Muscle layer of colon (tissue), 2 donors: ENCODE measurements around the gene INPP5A.

ENCODE experiments used
- H3K27ac ChIP-seq: one replicate; pipeline ENCODE4 v1.7.0; 2013; ENCODE audit warnings: low read depth, mild to moderate bottlenecking, low read length, moderate library complexity
- H3K27me3 ChIP-seq, 2 donors: one replicate each; pipeline ENCODE4 v1.7.0; 2013; ENCODE audit warnings: low read length in 2 of 2, mild to moderate bottlenecking in 2 of 2; ENCODE audit not compliant: insufficient read depth in 2 of 2, control insufficient read depth in 1 of 2
- H3K36me3 ChIP-seq: one replicate; pipeline ENCODE4 v1.7.0; 2013; ENCODE audit warnings: mild to moderate bottlenecking, low read length; ENCODE audit not compliant: insufficient read depth
- H3K4me1 ChIP-seq: one replicate; pipeline ENCODE4 v1.7.0; 2013; ENCODE audit warnings: mild to moderate bottlenecking, low read length; ENCODE audit not compliant: insufficient read depth
- H3K4me3 ChIP-seq, 2 donors: one replicate each; pipeline ENCODE4 v1.7.0; 2013; ENCODE audit warnings: low read length in 2 of 2, low read depth in 1 of 2, mild to moderate bottlenecking in 1 of 2, moderate library complexity in 1 of 2
- H3K9ac ChIP-seq: one replicate; pipeline ENCODE4 v1.7.0; 2013; ENCODE audit warnings: low read length
- H3K9me3 ChIP-seq: one replicate; pipeline ENCODE4 v1.7.0; 2013; ENCODE audit warnings: mild to moderate bottlenecking, low read length
- donor health status: abdominal sarcoma.
- donor health status: Adenocarcinoma of cecum.

INPP5A gene

DNA sequence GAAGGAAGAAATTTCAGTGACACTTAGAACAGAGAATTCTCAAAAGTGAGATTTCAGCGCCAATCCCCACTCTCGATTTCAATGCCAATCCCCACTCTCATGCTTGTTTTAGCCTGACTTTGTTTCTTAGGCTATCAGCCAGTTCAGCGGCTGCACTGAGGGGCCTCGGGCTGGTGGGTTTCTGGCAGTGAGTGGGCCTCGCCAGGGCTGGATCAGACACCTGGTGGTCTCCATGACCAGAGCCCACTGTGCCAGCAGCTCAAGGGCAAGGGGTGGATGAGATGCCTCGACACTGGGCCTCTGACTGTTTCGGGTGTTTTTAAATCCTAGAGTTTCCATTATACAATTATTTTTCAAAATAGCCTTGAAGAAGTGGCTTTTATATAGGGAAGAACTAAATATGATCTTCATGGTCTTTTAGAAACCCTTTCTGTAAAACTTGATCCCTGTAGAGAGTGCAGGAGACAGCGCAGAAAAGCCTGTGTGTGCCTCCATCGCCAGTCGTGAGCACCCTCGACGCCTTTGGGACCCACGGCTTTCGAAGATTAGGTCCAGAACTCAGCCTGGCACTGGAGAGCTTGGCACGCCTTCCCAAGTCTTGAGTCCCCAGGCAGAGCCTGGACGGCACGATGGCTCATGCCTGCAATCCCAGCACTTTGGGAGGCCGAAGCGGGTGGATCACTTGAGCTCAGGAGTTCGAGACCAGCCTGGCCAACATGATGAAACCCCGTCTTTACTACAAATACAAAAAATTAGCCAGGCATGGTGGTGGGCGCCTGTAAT, 76.2 kb downstream of the INPP5A start:
- Histone ChIP-seq H3K27ac (no peak overlapping the region), H3K9ac (no peak overlapping the region), H3K36me3 (no peaks in the 10 kb centered on the region), H3K9me3 (no peaks in the 10 kb centered on the region), H3K4me1 (peaks cover 15% of the 10 kb centered on the region), H3K4me3 (no peak overlapping the region), H3K27me3 (no peaks in the 10 kb centered on the region)

DNA sequence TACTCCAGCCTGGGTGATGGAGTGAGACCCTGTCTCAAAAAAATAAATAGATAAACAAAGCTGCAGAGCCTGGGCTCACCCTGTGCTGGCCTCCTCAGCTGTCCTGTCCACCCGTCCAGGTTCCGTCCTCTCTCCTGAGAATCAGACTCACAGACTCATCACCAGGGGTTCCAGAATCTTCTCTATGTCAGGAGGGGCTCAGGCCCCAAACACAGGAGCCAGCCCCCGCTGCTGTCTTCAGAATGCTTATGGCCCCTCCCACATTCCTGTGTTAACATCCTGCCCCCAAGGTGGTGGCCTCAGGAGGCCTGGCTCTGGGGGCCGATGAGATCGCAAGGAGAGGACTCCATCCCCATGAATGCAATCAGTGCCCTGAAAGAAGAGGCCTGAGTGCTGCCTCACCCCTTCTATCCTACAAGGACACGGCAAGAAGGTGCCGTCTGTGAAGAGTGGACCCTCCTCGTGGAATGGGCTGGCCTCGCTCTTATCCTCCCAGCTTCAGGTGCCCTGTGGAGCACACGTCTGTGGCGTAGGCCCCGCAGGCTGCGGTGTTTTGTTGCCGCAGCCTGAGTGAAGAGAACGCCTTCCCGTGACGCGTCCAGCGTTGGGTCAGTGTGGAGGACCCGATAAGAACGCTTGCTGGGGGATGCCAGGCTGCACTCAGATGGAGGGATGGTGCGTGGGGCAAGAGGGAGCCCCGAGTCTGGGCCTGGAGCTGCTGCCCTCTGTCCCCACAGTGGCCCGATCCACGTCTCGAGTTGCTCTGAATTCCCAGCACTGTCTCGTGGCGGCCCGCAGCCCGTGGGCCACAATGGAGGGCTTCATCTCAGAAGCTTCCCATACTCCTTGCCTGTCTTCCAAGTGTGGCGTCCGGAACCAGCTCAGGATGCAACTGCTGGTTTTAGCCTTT, 77.1 kb downstream of the INPP5A start:
- Histone ChIP-seq H3K9me3 (no peaks in the 10 kb centered on the region), H3K27ac (no peak overlapping the region), H3K27me3 (no peaks in the 10 kb centered on the region), H3K36me3 (no peaks in the 10 kb centered on the region), H3K4me3 (no peak overlapping the region), H3K9ac (no peak overlapping the region), H3K4me1 (peaks cover 15% of the 10 kb centered on the region)

DNA sequence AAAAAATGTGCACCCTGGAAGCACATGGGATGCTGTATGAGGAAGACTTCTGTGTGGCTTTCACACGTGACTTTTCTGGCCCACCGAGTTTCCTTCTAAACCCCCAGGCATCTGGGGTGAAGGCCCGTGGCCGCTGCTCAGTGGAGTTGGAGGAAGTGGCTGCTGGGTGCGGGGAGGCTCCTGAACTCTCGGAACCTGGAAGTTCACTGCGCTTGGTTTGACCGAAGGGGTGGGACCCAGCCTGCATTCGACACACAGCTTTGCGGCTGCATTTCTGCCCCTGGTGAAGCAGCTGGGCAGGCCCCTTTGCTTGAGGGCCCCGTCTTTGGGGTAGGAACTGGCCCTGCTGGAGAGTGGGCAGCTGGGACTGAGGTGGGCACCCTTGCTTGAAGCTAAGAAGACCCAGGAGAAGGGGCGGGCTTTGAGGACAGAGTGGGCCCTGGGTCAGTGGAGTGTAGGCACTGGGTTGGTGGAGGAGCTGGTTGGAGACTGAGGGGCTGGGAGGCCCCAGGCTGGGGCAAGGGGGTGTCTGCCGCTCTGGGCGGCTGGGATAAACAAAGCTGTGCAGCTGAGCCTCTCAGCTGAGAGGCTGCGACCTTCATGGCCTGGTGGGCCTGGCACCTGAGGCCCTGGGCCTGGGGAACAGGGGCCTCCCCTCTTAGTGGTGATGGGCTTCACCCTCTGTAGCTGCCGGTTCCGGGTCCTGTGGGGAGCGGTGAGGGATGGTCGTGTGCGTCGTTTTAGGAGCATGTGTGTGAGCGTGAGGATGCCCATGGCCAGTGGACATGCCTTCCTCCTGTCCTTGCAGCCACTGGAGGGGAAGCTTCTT, 78.0 kb downstream of the INPP5A start:
- no peaks in the 10 kb centered on the region for H3K36me3 ChIP-seq
- H3K9ac ChIP-seq: no peak overlapping the region
- H3K27me3 ChIP-seq: no peaks in the 10 kb centered on the region
- H3K9me3 ChIP-seq: no peaks in the 10 kb centered on the region
- peaks cover 15% of the 10 kb centered on the region for H3K4me1 ChIP-seq
- no peak overlapping the region for H3K4me3 ChIP-seq
- no peak overlapping the region for H3K27ac ChIP-seq

DNA sequence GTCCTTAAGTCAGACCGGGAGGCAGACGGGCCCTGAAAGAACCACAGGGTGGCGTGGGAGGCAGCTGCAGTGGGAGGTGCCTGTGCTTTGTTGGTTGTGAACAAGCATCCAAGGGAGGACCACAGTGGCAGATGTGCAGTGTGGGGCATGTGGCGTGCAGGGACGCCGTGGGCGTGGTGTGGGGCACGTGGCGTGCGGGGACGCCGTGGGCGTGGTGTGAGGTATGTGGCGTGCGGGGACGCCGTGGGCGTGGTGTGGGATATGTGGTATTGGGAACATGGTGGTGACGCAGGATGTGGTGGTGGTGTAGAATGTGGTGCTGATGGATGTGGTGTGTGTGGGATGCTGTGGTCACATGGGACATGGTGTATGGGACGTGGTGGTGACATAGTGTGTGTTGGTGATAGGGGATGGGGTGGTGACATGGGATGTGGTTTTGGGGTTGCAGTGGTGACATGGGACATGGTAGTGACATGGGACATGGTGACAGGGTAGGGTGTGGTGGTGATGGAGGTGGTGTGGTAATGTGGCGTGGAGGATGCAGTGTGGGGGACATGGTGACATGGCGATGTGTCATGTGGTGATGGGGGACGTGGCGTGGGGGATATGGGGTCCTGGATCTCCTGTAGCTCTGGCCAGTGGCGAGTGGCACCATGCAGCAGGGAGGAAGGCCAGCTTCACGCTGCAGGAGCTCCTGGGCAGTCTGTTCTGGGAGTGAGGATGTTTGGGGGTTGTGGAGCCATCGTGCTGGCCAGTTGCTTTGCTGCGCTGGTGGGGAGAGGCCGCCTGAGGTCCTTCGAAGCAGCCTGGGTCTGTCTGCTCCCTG, 78.8 kb downstream of the INPP5A start:
- Histone ChIP-seq H3K9ac (no peak overlapping the region), H3K27ac (no peak overlapping the region), H3K9me3 (no peaks in the 10 kb centered on the region), H3K4me1 (peaks cover 15% of the 10 kb centered on the region), H3K27me3 (no peaks in the 10 kb centered on the region), H3K4me3 (no peak overlapping the region), H3K36me3 (no peaks in the 10 kb centered on the region)

DNA sequence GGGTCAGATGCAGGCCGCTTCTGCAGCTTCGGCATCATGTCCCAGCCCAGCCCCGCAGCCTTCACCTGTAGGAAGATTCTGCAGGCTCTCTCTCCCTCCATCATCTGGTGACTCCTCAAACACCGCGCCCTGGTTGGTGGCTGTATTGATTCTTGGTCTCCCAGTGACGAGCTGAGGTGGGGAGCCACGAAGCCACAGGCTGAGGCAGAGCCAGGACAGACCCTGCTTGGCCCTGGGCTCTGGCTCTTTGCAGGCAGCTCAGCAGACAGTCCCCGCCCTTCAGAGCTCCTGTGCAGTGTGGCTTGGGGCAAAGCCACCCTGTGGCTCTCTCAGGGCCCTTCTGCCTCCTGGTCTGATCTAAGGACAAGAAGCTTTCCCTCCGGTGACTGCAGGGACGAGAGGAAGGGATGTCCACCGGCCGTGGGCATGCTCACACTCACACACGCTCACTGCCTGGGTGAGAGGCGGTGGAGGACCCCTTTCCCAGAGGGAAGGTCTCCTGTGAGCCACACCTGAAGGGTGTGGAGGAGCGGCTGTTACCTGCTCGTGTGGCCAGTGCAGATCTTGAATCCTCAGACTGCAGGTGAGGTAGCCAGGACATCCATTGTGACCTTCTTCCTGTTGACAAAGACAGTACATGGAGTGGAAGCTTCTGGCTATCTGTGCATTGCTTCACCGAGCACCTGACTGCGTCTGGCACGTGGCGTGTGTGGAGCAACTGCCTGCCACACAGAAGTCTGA, 79.6 kb downstream of the INPP5A start:
- no peaks in the 10 kb centered on the region for H3K9me3 ChIP-seq
- H3K36me3 ChIP-seq: no peaks in the 10 kb centered on the region
- peaks cover 9% of the 10 kb centered on the region for H3K4me1 ChIP-seq
- H3K4me3 ChIP-seq: no peak overlapping the region
- no peak overlapping the region for H3K9ac ChIP-seq
- H3K27me3 ChIP-seq: no peaks in the 10 kb centered on the region
- no peak overlapping the region for H3K27ac ChIP-seq

DNA sequence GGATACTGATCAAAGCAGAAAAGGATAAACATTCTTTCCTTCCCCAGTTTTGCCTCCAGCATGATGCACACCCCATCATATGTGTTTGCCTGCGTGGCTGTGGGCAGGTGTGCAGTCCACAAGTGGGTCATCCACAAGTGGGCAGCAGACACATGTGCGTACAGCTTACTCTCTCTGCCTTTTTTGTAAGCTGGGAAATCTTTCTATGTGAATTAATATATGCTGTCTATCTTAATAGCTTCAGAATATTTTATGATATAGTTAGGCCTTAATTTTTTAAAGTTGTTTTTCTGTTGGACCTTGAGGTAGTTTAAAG, 80.1 kb downstream of the INPP5A start:
- H3K4me1 ChIP-seq: peaks cover 3% of the 10 kb centered on the region
- no peak overlapping the region for H3K9ac ChIP-seq
- no peak overlapping the region for H3K27ac ChIP-seq
- no peak overlapping the region for H3K4me3 ChIP-seq
- no peaks in the 10 kb centered on the region for H3K9me3 ChIP-seq
- no peaks in the 10 kb centered on the region for H3K27me3 ChIP-seq
- no peaks in the 10 kb centered on the region for H3K36me3 ChIP-seq

DNA sequence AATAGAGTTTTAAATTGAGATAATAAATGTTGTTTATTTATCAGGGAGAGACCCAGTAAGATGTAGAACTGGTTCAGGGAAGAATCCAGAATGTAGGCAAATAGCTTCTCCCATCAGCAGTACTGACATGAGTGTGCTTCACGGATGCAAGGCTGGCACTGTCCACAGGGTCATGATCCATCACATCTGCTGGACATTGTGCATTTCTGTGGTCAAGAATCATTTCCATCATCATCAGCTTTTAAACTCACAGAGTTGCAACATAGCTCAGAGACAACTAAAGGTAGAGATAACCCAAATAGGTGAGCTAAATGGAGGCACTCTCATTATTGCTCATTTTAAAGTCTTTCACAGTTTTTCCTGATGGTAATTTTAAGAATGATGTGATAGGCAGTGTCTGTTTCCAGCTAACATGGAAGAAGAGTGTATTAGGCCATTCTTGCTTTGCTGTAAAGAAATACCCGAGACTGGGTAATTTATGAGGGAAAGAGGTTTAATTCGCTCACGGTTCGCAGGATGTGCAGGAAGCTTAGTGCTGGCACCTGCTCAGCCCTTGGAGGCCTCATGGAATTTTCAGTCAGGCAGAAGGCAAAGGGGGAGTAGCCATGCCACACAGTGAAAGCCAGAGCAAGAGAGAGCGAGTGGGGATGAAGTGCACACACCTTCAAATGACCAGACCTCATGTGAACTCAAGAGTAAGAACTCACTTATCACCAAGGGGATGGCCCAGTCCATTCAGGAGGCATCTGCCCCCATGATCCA, 80.8 kb downstream of the INPP5A start:
- H3K9me3 ChIP-seq: no peaks in the 10 kb centered on the region
- H3K9ac ChIP-seq: no peak overlapping the region
- H3K36me3 ChIP-seq: no peaks in the 10 kb centered on the region
- H3K4me1 ChIP-seq: no peaks in the 10 kb centered on the region
- no peak overlapping the region for H3K27ac ChIP-seq
- no peak overlapping the region for H3K4me3 ChIP-seq
- no peaks in the 10 kb centered on the region for H3K27me3 ChIP-seq

DNA sequence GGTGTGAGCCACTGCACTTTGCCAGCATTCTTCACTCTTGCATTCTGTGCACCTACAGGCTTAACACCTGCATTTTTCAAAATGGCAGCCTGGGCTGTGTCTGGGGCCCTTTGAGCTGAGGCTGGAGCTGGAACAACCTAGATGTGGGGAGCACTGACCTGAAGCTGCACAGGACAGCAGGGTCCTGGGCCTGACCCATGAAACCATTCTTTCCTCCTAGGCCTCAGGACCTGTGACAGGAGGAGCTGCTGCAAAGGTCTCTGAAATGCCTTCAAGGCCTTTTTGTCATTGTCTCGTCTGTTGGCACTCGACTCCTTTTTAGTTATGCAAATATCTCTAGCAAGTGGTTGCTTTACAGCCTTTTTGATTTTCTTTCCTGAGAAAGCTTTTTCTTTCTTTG, 82.3 kb downstream of the INPP5A start:
- Histone ChIP-seq H3K36me3 (no peaks in the 10 kb centered on the region), H3K4me3 (no peak overlapping the region), H3K27me3 (no peaks in the 10 kb centered on the region), H3K27ac (no peak overlapping the region), H3K4me1 (no peaks in the 10 kb centered on the region), H3K9ac (no peak overlapping the region), H3K9me3 (no peaks in the 10 kb centered on the region)

DNA sequence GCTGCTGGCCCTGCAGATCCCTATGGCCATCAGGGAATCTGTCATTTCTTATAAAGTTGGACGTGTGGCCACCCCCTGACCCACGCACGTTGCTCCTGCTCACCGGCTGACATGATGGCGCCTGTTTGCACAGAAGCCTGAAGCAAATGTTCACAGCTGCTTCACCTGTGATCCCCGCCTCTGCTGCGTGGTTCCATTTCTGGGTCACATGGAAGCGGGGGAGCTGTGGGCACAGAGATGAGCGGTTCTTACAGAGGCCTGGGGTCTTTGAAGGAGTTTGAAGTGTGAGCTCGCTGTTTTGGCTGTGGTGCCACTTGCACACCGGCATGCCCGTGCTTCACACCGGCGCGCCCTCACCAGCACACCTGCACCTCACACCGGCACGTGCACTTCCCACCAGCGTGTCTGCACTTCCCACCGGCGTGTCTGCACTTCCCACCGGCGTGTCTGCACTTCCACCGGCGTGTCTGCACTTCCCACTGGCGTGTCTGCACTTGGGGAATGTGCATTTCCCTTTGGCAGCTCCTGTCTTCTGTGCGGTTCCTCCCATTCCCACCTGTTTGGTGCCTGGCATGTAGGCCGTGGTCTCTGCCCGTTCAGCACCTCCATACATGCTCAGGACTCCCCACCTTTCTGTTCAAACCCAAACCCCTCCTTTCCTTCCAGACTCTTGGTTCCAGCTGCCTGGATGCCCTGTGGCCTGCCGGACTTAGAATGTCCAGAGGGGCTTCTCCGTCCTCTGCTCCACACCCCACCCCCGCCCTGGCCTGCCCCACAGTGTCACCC, 86.7 kb downstream of the INPP5A start:
- no peaks in the 10 kb centered on the region for H3K36me3 ChIP-seq
- no peaks in the 10 kb centered on the region for H3K9me3 ChIP-seq
- H3K27ac ChIP-seq: no peak overlapping the region
- H3K4me1 ChIP-seq: peaks cover 42% of the 10 kb centered on the region
- no peak overlapping the region for H3K4me3 ChIP-seq
- H3K9ac ChIP-seq: no peak overlapping the region
- no peaks in the 10 kb centered on the region for H3K27me3 ChIP-seq
